Amygdala (tissue), 56 donors: ENCODE results near the gene C2CD2L.
"Not testable (repeated sequence)": the region's sequence is repeated elsewhere in the genome, so short reads cannot be mapped to it uniquely, and the experiment has no call there.

ENCODE experiments used
- DNase-seq, 56 donors: peaks; one replicate each; lab custom pipeline; 2025; lab: John Stamatoyannopoulos, UW

The C2CD2L gene

GRCh38 chr11:119147604-119148333 is 40.6 kb downstream of the C2CD2L start:
- DNase-seq: no peak

GRCh38 chr11:119148720-119149017 is 41.5 kb downstream of the C2CD2L start:
- no peak for DNase-seq

- DNase-seq: peak in 7 of 56 donors; percentile 12 to 40 (median 29)
Measured at GRCh38 chr11:119149018-119149785, 42.1 kb downstream of the C2CD2L start, which contains the start of gene ABCG4. ABCG4 (plus strand) TSS chr11:119149052; CDS start chr11:119149966, 914 bp downstream.

- peak in 1 of 56 donors; percentile 26 for DNase-seq
Measured at GRCh38 chr11:119149786-119150275, 42.7 kb downstream of the C2CD2L start.

GRCh38 chr11:119152043-119152442 is 44.9 kb downstream of the C2CD2L start:
- DNase-seq: no peak

- no peak for DNase-seq
Measured at GRCh38 chr11:119152604-119153003, 45.5 kb downstream of the C2CD2L start.

GRCh38 chr11:119153049-119153818 is 46.1 kb downstream of the C2CD2L start:
- no peak for DNase-seq

- no peak for DNase-seq
Measured at GRCh38 chr11:119154178-119154577, 47.0 kb downstream of the C2CD2L start.

GRCh38 chr11:119155733-119156492 is 48.8 kb downstream of the C2CD2L start:
- DNase-seq: no peak

GRCh38 chr11:119156496-119156895 is 49.4 kb downstream of the C2CD2L start:
- DNase-seq: no peak

- no peak for DNase-seq
Measured at GRCh38 chr11:119157063-119157462, 49.9 kb downstream of the C2CD2L start.

- DNase-seq: no peak
Measured at GRCh38 chr11:119158467-119158866, 51.3 kb downstream of the C2CD2L start.

- no peak for DNase-seq
Measured at GRCh38 chr11:119160151-119160550, 53.0 kb downstream of the C2CD2L start.

- DNase-seq: no peak
Measured at GRCh38 chr11:119161871-119162270, 54.7 kb downstream of the C2CD2L start.

GRCh38 chr11:119166368-119167076 is 59.4 kb downstream of the C2CD2L start:
- no peak for DNase-seq

- DNase-seq: not testable (repeated sequence)
Measured at GRCh38 chr11:119167077-119167458, 59.9 kb downstream of the C2CD2L start.

- no peak for DNase-seq
Measured at GRCh38 chr11:119167933-119168332, 60.8 kb downstream of the C2CD2L start.
